Tibial nerve (tissue), 4 donors: ENCODE data around the gene DNAH3.

Experiments
- EP300 ChIP-seq, 2 donors: sonication (generic); formaldehyde crosslinking; IDR thresholded peaks; one replicate each; pipeline ENCODE4 v1.6.1; 2017; ENCODE audit warnings: antibody characterized with exemption in 2 of 2, mild to moderate bottlenecking in 1 of 2
- POLR2A ChIP-seq, 2 donors: fragments of 450-650 bp; IDR thresholded peaks; one replicate each; pipeline ENCODE4 v1.6.1; 2017; ENCODE audit warnings: antibody characterized with exemption in 2 of 2, mild to moderate bottlenecking in 2 of 2, moderate library complexity in 2 of 2
- TF ChIP-seq, protein P1 (sequence below), 5 experiments: fragments of 200-600 bp in 3 of 5; fragments of 450-650 bp in 2 of 5; sonication (generic) in 3 of 5; IDR thresholded peaks; one replicate each; pipeline ENCODE4 v1.5.1; 2016 to 2019; ENCODE audit warnings: antibody characterized with exemption in 5 of 5, mild to moderate bottlenecking in 3 of 5, moderate library complexity in 2 of 5

DNA sequence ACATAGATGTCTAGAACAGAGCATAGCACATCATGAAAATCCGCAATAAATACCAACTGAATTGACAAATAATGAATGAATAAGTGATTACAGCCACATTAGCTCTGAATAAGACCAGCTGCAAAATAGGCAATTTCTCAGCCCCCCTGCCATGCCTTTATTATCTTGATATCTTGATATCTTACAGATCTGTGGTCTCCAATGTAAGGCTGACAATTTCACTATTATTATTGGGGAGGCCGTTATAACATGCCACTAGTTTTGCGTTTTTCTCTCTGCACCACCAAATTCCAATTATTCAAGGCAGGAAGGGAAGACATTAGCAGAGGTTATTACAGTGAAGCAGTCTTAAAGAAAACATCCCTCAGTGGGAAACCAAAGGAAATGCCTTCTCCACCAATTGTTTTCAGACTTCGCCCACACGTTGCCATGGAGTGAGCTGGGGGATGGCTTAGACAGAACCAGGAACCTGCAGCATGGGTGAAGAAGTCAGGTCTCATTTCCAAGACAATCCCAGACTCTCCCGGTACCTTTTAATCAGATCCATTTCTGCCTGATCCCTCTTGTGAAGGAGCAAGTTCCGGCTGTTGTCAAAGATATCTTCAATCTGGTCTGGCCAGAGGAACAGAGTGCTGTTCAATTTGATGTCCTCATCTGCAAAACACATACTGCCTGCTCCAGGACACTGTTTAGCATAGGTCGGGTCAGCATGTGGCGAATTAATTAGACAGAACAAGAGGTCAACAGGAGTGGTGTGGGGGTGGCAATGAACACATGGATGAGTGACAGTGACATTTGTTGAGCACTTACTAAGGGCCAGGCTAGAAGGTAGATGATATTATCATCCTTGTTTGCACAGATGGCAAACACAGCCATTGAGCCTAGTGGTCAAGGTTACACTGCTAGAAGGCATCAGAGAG is 46.4 kb downstream of the DNAH3 start:
- TF ChIP-seq, protein P1, sequence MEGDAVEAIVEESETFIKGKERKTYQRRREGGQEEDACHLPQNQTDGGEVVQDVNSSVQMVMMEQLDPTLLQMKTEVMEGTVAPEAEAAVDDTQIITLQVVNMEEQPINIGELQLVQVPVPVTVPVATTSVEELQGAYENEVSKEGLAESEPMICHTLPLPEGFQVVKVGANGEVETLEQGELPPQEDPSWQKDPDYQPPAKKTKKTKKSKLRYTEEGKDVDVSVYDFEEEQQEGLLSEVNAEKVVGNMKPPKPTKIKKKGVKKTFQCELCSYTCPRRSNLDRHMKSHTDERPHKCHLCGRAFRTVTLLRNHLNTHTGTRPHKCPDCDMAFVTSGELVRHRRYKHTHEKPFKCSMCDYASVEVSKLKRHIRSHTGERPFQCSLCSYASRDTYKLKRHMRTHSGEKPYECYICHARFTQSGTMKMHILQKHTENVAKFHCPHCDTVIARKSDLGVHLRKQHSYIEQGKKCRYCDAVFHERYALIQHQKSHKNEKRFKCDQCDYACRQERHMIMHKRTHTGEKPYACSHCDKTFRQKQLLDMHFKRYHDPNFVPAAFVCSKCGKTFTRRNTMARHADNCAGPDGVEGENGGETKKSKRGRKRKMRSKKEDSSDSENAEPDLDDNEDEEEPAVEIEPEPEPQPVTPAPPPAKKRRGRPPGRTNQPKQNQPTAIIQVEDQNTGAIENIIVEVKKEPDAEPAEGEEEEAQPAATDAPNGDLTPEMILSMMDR (IDR thresholded peaks at IDR 0.05): no peak
- TF ChIP-seq POLR2A (IDR thresholded peaks at IDR 0.05) (no peak), EP300 (IDR thresholded peaks at IDR 0.05) (no peak)
